Measurements from ENCODE around the gene SESN3.

DNA sequence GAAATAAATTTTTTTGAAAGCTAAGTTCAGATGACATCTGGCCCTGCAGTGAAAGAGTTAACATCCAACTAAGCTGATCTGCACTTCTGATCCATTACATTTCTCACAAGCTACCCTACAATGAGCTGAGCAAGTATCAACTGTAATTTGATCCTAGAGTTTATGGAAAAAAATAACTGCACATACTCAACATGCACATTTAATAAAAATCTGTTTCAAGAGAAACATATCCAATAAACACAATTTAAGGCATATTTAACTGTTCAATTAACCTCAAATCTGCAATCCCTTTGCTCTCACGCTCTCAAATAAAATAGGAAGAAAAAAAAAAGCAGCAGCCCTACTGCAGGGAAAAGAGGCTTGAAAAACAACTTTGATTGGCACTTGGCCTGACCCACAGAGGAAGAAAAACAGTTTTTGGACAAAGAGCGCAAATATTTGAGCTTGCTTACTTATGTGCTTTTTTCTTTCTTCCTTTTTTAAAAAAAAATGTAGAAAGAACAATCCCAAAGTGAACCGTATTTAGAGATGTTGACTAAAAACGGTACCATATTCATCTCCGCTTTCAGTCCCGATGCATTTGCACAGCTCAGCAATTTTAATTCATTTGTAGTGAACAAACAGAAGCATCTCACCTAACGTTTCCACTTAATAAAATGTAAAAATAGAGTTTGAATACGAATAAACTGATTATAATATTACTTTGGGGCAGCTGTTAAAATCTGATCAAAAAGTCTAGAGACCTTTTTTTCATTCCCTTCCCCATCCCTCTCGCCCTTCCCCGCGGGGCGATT, 1.6 kb downstream of the SESN3 start:
- TF ChIP-seq, protein P1, sequence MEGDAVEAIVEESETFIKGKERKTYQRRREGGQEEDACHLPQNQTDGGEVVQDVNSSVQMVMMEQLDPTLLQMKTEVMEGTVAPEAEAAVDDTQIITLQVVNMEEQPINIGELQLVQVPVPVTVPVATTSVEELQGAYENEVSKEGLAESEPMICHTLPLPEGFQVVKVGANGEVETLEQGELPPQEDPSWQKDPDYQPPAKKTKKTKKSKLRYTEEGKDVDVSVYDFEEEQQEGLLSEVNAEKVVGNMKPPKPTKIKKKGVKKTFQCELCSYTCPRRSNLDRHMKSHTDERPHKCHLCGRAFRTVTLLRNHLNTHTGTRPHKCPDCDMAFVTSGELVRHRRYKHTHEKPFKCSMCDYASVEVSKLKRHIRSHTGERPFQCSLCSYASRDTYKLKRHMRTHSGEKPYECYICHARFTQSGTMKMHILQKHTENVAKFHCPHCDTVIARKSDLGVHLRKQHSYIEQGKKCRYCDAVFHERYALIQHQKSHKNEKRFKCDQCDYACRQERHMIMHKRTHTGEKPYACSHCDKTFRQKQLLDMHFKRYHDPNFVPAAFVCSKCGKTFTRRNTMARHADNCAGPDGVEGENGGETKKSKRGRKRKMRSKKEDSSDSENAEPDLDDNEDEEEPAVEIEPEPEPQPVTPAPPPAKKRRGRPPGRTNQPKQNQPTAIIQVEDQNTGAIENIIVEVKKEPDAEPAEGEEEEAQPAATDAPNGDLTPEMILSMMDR (IDR thresholded peaks at IDR 0.05) = no peak
- TF ChIP-seq POLR2A (IDR thresholded peaks at IDR 0.05; ENCODE audit: low read depth) (no peak), EP300 (IDR thresholded peaks at IDR 0.05) (no peak)
